GM19324 (cell line): Measurements from ENCODE around the gene THOC3.
"Not testable (repeated sequence)": the region's sequence is repeated elsewhere in the genome, so short reads cannot be mapped to it uniquely, and the experiment has no call there.

Experiments used
- ATAC-seq: cut with Tn5 transposase; IDR thresholded peaks from one replicate; pipeline ENCODE4 v1.9.1; 2021; ENCODE audit warnings: mild to moderate bottlenecking, moderate library complexity; ENCODE audit not compliant: unreplicated experiment, low FRiP score

Gene THOC3

GRCh38 chr5:175967471-175968372, at the start of gene THOC3:
Gene THOC3 (minus strand): TSS chr5:175968315. CDS start chr5:175968208, 107 bp downstream.
- ATAC-seq, result peak; percentile 100

- not testable (repeated sequence) for ATAC-seq
These were observed 49.2 kb upstream of the THOC3 start for GRCh38 chr5:176017324-176017723.

- not testable (repeated sequence) for ATAC-seq
These were observed 46.2 kb upstream of the THOC3 start for GRCh38 chr5:176014360-176014759.

GRCh38 chr5:176011088-176011487, 43.0 kb upstream of the THOC3 start:
- not testable (repeated sequence) for ATAC-seq

- not testable (repeated sequence) for ATAC-seq
These were observed 42.1 kb upstream of the THOC3 start for GRCh38 chr5:176010202-176010601.

- not testable (repeated sequence) for ATAC-seq
These were observed 39.1 kb upstream of the THOC3 start for GRCh38 chr5:176007220-176007619.

GRCh38 chr5:176006819-176007218, 38.7 kb upstream of the THOC3 start:
- not testable (repeated sequence) for ATAC-seq

- not testable (repeated sequence) for ATAC-seq
These were observed 29.9 kb upstream of the THOC3 start for GRCh38 chr5:175997979-175998378.

GRCh38 chr5:175997495-175997894, 29.4 kb upstream of the THOC3 start:
- not testable (repeated sequence) for ATAC-seq

- not testable (repeated sequence) for ATAC-seq
These were observed 28.7 kb upstream of the THOC3 start for GRCh38 chr5:175996791-175997190.

- ATAC-seq, result not testable (repeated sequence)
These were observed 27.4 kb upstream of the THOC3 start for GRCh38 chr5:175995506-175995905.

GRCh38 chr5:175979371-175979995, 11.4 kb upstream of the THOC3 start:
- ATAC-seq, result not testable (repeated sequence)

GRCh38 chr5:175968381-175968780, 266 bp upstream of the THOC3 start:
- peak; percentile 31 for ATAC-seq

GRCh38 chr5:175962329-175962728, 5.8 kb downstream of the THOC3 start:
- not testable (repeated sequence) for ATAC-seq

GRCh38 chr5:175960228-175960627, 7.9 kb downstream of the THOC3 start:
- ATAC-seq, result not testable (repeated sequence)

GRCh38 chr5:175958515-175958914, 9.6 kb downstream of the THOC3 start:
- ATAC-seq, result not testable (repeated sequence)

- ATAC-seq, result not testable (repeated sequence)
These were observed 14.0 kb downstream of the THOC3 start for GRCh38 chr5:175954107-175954506.

- ATAC-seq, result not testable (repeated sequence)
These were observed 15.3 kb downstream of the THOC3 start for GRCh38 chr5:175952810-175953209.

- ATAC-seq, result not testable (repeated sequence)
These were observed 16.7 kb downstream of the THOC3 start for GRCh38 chr5:175951339-175951969.

- ATAC-seq, result not testable (repeated sequence)
These were observed 19.6 kb downstream of the THOC3 start for GRCh38 chr5:175948329-175949108.
